Measurements from ENCODE around the gene KLHL22. TPM values are rescaled to one million over a fixed set of nuclear protein-coding genes. Genes with fewer than 3 reads are reported as not detected.
"Not testable (repeated sequence)": the region's sequence is repeated elsewhere in the genome, so short reads cannot be mapped to it uniquely, and the experiment has no call there.

KLHL22 gene
- total RNA-seq, 2 donors from 2014 or later = 45.1 to 51.3 TPM

GRCh38 chr22:20486229-20486628 is 9.4 kb downstream of the KLHL22 start:
- intact Hi-C loops (cut with DNase I) = no loop called here
- Histone ChIP-seq H3K36me3 (no peaks in the 10 kb centered on the region), H3K4me1 (replicated peaks) (no peaks in the 10 kb centered on the region), H3K27me3 (replicated peaks; ENCODE audit: insufficient read depth) (no peaks in the 10 kb centered on the region), H3K4me3 (no peak overlapping the region), H3K27ac (no peak overlapping the region), H3K9me3 (no peaks in the 10 kb centered on the region)
- no peak for TF ChIP-seq POLR2AphosphoS5 (IDR thresholded peaks at IDR 0.05)
- TF ChIP-seq POLR2A (IDR thresholded peaks at IDR 0.05) = no peak
- TF ChIP-seq, protein P1, sequence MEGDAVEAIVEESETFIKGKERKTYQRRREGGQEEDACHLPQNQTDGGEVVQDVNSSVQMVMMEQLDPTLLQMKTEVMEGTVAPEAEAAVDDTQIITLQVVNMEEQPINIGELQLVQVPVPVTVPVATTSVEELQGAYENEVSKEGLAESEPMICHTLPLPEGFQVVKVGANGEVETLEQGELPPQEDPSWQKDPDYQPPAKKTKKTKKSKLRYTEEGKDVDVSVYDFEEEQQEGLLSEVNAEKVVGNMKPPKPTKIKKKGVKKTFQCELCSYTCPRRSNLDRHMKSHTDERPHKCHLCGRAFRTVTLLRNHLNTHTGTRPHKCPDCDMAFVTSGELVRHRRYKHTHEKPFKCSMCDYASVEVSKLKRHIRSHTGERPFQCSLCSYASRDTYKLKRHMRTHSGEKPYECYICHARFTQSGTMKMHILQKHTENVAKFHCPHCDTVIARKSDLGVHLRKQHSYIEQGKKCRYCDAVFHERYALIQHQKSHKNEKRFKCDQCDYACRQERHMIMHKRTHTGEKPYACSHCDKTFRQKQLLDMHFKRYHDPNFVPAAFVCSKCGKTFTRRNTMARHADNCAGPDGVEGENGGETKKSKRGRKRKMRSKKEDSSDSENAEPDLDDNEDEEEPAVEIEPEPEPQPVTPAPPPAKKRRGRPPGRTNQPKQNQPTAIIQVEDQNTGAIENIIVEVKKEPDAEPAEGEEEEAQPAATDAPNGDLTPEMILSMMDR (IDR thresholded peaks at IDR 0.05) = no peak
- 93% methylated on average over 2 of the region's 2 CpGs for WGBS
- no peak for DNase-seq (ENCODE audit: low spot score)

DNA sequence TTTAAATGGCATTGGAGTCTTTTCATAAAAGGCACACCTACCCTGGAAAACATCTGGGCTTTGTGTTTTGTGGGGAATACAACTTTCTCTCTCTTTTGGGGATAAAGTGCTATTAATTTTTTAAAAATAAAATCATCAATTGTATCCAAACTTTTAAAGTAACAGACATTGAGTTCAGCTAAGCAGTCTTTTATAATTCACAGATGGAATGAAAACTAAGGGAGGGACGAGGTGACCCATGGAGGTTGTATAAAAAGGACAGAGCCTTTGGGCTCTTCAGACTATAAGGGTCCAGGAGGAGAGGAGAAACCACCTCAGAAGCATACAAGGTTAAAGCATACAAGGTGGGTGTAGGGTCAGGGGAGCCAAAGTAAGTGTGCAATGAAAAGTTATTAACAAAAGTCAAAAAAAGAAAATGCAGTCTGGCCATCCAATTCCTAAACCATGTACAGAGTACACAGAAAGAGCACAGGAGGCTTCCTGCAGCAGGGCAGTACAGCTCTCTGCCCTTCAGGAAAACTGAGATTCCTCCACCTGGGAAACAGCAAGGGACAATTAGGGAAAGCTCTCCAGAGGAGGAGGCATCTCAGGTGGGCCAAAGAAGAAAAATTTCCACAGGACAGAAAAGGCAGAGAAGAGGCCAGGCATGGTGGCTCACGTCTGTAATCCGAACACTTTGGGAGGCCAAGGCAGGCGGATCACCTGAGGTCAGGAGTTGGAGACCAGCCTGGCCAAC is 10.5 kb downstream of the KLHL22 start:
- WGBS = 98% methylated on average over 4 of the region's 4 CpGs
- no peak for DNase-seq (ENCODE audit: low spot score)
- Histone ChIP-seq H3K36me3 (no peaks in the 10 kb centered on the region), H3K27ac (no peak overlapping the region), H3K9me3 (no peaks in the 10 kb centered on the region), H3K4me1 (replicated peaks) (no peaks in the 10 kb centered on the region), H3K27me3 (replicated peaks; ENCODE audit: insufficient read depth) (no peaks in the 10 kb centered on the region), H3K4me3 (no peak overlapping the region)
- TF ChIP-seq POLR2A (IDR thresholded peaks at IDR 0.05) (no peak), POLR2AphosphoS5 (IDR thresholded peaks at IDR 0.05) (no peak)
- TF ChIP-seq, protein P1 (IDR thresholded peaks at IDR 0.05) = no peak
- intact Hi-C loops (cut with DNase I) = no loop called here

DNA sequence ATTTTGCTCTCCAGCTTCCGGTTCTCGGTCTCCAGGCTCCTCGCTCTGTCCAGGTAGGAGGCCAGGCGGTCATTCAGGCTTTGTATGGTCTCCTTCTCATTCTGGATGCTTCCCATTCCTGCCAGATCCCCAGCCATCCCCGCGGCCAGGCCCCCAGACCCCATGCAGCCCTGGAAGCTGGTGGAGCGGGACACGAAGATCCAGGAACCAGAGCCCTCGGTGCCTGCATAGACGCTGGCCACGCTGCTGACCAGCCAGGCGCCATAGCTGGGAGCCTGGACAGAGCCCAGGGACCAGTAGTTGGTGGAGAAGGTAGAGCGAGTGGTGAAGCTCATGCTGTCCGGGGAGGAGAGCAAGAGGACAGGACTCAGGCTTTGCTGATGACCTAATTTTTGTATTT is 11.8 kb downstream of the KLHL22 start:
- no peaks in the 10 kb centered on the region for H3K27me3 ChIP-seq (replicated peaks; ENCODE audit: insufficient read depth)
- no peak for TF ChIP-seq POLR2A (IDR thresholded peaks at IDR 0.05)
- no peak for TF ChIP-seq POLR2AphosphoS5 (IDR thresholded peaks at IDR 0.05)
- TF ChIP-seq, protein P1 (IDR thresholded peaks at IDR 0.05) = no peak
- 97% methylated on average over 14 of the region's 14 CpGs for WGBS
- H3K9me3 ChIP-seq = no peaks in the 10 kb centered on the region
- no peaks in the 10 kb centered on the region for H3K4me1 ChIP-seq (replicated peaks)
- no peak overlapping the region for H3K27ac ChIP-seq
- intact Hi-C loops (cut with DNase I) = no loop called here
- H3K36me3 ChIP-seq = no peaks in the 10 kb centered on the region
- no peak overlapping the region for H3K4me3 ChIP-seq
- no peak for DNase-seq (ENCODE audit: low spot score)

DNA sequence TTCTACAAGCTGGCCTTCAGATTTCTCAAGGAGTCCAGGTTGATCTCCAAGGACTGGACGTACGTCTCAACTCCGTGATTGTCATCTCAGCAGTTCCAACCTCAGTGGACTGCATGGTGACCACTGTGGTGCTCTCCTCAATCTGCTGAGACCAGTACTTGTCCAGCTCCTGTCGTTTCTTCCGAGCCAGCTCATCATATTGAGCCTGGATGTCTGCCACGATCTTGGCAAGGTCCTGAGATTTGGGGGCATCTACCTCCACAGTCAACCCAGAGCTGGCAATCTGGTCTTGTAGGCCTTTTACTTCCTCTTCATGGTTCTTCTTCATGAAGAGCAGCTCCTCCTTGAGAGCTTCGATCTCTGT is 12.5 kb downstream of the KLHL22 start:
- DNase-seq (ENCODE audit: low spot score); H3K4me3 ChIP-seq; intact Hi-C loops (cut with DNase I); H3K4me1 ChIP-seq (replicated peaks); H3K36me3 ChIP-seq; H3K27me3 ChIP-seq (replicated peaks; ENCODE audit: insufficient read depth); H3K27ac ChIP-seq; H3K9me3 ChIP-seq: not testable (repeated sequence)
- WGBS = 90% methylated on average over 7 of the region's 7 CpGs

GRCh38 chr22:20479612-20480196 is 15.9 kb downstream of the KLHL22 start:
- Histone ChIP-seq H3K4me1 (replicated peaks) (no peaks in the 10 kb centered on the region), H3K27me3 (replicated peaks; ENCODE audit: insufficient read depth) (no peaks in the 10 kb centered on the region), H3K9me3 (no peaks in the 10 kb centered on the region), H3K27ac (no peak overlapping the region), H3K36me3 (no peaks in the 10 kb centered on the region), H3K4me3 (no peak overlapping the region)
- WGBS = 96% methylated on average over 1 of the region's 1 CpG
- DNase-seq (ENCODE audit: low spot score) = no peak
- TF ChIP-seq POLR2A (IDR thresholded peaks at IDR 0.05) = no peak
- TF ChIP-seq, protein P1 (IDR thresholded peaks at IDR 0.05) = no peak
- no peak for TF ChIP-seq POLR2AphosphoS5 (IDR thresholded peaks at IDR 0.05)
- intact Hi-C loops (cut with DNase I) = no loop called here

GRCh38 chr22:20478059-20478458 is 17.5 kb downstream of the KLHL22 start:
- H3K27ac ChIP-seq; H3K4me1 ChIP-seq (replicated peaks); H3K27me3 ChIP-seq (replicated peaks; ENCODE audit: insufficient read depth); H3K36me3 ChIP-seq; H3K9me3 ChIP-seq; DNase-seq (ENCODE audit: low spot score); intact Hi-C loops (cut with DNase I); H3K4me3 ChIP-seq: not testable (repeated sequence)
- 97% methylated on average over 6 of the region's 6 CpGs for WGBS

DNA sequence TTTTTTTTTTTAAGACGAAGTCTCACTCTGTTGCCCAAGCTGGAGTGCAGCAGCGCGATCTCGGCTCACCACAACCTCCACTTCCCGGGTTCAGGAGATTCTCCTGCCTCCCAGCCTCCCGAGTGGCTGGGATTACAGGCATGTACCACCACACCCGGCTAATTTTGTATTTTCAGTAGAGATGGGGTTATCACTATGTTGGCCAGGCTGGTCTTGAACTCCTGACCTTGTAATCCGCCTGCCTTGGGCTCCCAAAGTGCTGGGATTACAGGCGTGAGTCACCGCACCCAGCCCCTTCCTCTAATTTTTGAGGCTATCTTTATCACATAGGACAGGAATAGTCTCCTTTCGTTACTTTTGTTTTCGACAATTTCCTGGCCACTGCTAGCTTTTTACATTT is 20.0 kb downstream of the KLHL22 start:
- H3K4me1 ChIP-seq (replicated peaks); intact Hi-C loops (cut with DNase I); DNase-seq (ENCODE audit: low spot score); H3K4me3 ChIP-seq; H3K36me3 ChIP-seq; H3K9me3 ChIP-seq; H3K27ac ChIP-seq; H3K27me3 ChIP-seq (replicated peaks; ENCODE audit: insufficient read depth): not testable (repeated sequence)
- WGBS = 90% methylated on average over 12 of the region's 12 CpGs
